ENCODE measurements around the gene B3GNT7.
"Not testable (repeated sequence)": the region's sequence is repeated elsewhere in the genome, so short reads cannot be mapped to it uniquely, and the experiment has no call there.

The B3GNT7 gene, protein sequence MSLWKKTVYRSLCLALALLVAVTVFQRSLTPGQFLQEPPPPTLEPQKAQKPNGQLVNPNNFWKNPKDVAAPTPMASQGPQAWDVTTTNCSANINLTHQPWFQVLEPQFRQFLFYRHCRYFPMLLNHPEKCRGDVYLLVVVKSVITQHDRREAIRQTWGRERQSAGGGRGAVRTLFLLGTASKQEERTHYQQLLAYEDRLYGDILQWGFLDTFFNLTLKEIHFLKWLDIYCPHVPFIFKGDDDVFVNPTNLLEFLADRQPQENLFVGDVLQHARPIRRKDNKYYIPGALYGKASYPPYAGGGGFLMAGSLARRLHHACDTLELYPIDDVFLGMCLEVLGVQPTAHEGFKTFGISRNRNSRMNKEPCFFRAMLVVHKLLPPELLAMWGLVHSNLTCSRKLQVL

GRCh38 chr2:231395188-231396057 is at the start of gene B3GNT7:
B3GNT7 (plus strand) TSS chr2:231395710; CDS start chr2:231395804, 94 bp downstream.
- DNase-seq = peak; percentile 1

DNA sequence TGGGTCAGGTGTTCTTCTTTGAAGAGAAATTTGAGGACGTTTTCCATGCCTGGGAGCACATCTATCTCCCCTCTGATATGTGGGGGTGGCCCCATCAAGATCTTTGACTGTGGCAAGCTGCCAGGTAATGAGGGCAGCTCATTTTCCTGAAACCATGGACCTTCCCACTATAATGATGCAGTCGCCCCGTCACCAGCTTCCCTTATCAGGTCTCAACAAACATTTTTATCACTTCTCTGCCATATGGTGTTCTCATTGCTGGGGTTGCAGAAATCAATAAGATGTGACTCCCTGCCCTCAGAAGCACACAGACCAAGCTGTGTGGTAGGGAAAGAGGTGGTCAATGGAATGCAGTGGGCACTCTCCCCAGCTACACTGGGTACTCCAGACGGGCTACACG is 48.4 kb upstream of the B3GNT7 start:
- no peak for DNase-seq

- no peak for DNase-seq
These were observed 47.9 kb upstream of the B3GNT7 start for GRCh38 chr2:231347638-231348037.

- no peak for DNase-seq
These were observed 47.3 kb upstream of the B3GNT7 start for GRCh38 chr2:231348173-231348572.

GRCh38 chr2:231348704-231349373 is 46.7 kb upstream of the B3GNT7 start:
- DNase-seq = no peak

- not testable (repeated sequence) for DNase-seq
These were observed 46.2 kb upstream of the B3GNT7 start for GRCh38 chr2:231349374-231349735.

DNA sequence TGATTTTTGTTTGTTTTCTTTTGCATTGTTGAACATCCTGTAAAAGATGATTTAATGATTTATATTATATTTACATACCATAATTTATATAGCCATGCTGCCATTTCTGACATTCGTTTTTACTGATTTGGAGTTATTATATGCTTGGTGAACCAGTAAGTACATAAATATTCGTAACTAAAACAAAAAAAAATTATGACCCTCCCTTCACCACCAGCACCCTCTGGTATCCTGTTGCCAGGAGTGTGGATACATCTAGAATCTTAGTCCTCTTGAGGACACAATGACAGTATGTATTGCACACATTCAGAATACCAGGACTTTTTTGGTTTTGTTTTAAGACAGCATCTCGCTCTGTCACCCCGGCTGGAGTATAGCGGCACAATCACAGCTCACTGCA is 43.9 kb upstream of the B3GNT7 start:
- DNase-seq = no peak

DNA sequence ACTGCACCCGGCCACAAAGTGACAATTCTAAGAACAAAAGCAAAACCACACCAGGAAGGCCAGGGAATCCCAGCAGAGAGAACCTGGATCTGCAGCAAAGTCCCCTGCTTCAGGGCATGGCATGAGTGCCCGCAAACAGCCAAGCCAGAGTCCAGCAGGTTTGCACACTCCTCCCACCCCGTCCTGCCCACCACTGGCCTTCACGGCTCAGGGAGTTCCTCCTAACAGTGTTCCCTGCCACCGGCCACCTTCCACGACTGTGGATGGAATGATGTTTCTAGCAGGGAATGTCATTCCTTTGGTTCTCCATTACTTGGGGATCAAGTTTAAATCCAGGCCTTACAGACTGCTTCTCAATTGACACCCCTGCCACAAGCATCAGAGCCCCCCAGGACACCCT is 42.0 kb upstream of the B3GNT7 start:
- no peak for DNase-seq

DNA sequence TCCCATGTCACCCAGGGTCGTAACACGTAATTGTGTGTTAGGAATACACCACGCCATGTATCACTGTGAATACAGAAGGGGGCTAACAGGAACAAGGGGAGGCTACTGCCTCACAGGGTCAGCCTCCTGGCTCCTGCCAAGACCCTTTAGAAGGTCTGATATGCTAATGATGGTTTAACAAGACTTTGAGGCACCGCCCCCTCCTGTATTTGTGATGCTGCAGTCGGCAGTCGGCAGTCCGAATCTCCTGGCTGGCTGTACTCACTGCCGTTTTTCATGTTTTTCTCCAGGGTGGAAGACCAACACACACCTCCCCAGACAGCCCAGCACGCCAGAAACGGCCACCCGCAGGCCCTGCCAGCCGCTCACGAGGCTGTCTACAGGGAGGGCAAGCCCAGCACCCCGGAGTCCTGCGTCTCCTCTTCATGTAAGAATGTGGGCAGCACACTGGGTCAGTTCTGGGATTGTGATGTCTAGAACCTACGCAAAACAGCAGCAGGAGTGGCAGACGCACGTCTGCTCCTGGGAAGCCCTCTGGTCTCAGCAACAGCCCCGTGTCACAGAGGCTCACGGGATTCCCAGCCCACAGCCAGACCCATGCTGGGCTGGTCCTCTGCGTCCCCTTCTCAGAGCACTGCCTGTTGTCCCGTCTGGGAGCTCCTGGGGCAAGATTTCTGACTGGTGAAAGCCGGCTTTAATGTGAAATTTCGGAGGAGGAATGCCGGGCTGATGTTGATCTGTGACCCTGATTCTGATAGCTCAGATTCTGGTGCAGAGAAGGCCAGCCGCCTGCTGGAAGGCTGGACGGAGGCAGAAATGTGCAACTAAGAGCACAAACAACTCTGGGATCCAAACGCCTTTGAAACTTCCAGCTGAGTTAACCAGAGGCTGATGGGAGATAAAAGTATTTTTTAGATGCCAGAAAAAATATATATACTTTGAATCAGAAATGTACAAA is 39.7 kb upstream of the B3GNT7 start:
- DNase-seq = no peak

DNA sequence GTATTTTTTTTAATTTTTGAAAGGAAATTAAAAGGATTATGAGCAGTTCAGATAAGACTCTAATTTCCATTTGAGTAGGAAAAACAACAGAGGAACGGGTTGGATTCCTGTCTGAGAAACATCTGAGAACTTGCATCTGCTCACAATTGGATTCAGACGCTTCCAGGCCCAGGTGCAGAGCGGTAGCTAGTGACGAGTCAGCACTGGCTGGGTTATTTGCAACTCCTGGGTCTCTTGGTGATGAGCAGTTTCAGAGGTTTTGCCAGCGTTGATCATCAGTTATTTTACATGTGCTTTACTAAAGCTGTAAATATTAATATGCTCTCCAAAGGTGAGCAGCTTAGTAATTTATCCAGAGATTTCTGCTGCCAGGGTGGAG is 39.1 kb upstream of the B3GNT7 start:
- DNase-seq = no peak

DNA sequence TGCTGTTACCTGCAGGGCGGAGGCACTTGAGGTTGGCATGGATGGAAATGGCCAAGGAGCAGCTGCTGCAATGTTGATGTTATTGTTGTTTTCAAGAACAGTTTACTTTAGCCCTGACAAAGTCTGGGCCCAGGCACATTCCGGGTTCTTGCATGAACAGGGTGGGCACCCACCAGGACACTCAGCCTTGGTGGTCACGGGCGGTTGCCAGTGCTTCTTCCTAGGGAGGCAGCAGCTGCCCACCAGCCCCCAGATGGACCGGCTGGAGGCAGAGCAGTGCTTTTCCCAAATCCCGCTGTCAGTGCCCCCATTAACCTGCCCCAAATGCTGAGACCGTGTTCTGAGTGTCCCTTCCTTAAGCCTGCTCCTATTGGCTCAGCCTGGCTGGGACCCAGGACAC is 38.5 kb upstream of the B3GNT7 start:
- no peak for DNase-seq

DNA sequence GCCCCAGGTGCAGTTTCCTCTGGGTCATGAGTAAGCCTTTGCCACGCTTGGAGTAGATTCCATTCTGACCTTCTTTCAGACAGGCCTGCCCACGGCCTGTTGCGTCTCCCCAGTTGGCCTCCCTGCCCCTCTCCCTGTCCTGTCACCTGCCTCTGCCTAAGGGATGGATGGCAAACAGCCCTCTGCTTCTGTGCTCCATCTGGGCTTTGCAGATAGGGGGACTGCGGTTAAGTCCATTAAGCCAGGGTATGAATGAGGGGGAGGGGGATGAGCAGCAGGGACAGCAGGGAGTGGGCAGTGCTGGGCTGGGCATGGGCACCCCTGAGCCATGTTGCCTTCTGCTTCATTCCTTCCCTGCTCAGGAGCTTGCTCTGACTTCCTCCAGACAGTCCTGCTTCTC is 37.6 kb upstream of the B3GNT7 start:
- no peak for DNase-seq

DNA sequence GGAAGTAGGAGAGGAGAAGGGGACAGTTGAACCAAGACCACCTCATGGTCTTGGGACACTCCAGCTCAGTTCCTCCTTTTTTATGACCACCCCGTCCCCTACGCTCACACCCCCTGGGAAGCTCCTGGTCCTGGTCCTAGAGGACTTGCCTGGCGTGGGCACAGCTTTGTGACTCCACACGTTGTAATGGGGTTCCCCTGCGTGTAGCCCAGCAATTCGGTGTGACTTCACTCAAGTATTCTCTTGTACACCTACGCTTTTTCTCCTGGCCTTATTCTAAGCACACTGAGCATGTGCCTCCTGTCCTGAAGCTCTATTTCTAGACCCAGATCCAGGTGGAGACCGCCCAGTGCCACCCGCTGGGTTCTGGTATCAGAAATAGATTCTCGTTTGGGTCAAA is 36.1 kb upstream of the B3GNT7 start:
- DNase-seq = no peak

DNA sequence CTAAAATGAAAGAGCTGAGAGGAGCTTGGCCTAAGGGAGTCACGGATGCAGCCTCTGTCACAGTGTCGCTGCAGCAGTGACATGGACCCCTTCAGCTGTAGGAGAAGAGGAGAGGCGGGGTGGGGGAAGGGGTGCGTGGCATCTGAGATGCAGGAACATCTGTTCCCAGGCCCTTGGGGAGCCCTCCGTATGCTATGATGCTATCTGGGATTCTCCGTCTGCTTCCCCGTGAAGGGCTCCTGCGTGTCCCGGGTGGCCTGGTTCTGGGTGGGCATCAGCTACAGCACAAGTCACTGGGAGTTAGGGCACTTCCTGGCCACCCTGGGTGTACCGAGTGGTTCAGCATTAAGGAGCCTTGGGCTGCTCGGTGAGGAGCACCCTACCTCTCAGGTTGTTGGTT is 35.6 kb upstream of the B3GNT7 start:
- DNase-seq = no peak

- DNase-seq = no peak
These were observed 35.1 kb upstream of the B3GNT7 start for GRCh38 chr2:231360401-231360800.

DNA sequence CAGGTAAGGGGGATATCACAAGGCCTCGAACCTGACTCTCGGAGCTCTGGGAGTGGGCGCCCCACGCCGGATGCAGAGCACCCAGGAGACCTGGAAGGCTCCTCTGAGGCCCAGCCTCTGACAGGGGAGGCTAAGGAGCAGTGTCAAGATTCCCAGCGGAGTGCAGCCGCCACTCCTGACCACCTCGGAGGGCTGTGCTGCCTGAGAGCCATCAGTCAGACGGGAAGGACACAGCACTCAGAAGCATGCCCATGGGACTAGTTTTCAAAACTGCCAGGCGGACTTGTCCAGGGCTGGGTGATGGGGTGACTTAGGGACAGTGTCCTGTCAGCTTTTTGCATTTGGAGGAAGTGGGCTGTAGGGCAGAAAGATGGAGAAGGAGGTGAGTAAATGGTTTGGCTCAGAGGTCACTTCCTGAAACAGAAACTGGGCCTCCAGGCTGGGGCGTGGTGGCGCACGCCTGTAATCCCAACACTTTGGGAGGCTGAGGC is 34.6 kb upstream of the B3GNT7 start:
- no peak for DNase-seq

DNA sequence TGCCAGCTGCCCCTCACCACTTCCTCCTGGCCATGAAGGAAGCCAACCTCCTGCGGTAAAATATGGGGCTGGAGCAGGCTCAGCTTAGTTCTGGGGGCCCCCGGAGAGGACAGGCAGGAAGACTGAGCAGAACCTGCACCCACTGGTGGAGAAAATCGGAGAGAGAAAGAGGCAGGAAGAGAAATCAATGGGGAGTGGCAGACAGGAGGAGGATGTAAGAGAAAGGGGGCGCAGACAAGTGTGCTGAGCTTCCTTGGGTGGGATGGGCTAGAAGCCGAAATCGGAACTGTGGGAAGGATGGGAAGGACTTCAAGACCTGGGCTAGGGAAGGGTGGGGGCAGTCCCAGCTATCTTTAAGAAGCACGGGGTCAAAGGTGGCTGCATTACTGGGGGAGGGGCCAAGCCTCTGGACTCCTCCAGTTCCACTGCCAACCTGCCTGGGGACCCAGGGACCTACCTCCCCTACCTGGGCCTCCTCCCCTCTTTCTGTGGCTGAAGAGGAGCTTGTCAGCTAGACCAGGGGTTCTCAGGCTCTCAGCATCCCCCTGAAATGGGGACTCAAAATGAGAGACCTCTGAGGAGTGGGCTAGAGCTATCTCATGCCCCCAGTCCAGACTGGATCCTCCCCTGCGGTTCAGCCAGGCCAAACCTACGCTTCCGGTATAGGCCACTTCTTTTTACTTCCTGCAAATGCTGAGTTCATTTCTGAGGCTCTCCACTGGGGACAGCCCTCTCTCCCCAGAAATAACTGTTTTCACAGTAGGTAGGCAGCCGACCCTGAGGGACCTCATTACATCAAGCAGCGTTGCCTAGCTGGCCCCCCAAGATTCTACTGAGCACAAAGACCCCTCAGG is 33.6 kb upstream of the B3GNT7 start:
- no peak for DNase-seq

DNA sequence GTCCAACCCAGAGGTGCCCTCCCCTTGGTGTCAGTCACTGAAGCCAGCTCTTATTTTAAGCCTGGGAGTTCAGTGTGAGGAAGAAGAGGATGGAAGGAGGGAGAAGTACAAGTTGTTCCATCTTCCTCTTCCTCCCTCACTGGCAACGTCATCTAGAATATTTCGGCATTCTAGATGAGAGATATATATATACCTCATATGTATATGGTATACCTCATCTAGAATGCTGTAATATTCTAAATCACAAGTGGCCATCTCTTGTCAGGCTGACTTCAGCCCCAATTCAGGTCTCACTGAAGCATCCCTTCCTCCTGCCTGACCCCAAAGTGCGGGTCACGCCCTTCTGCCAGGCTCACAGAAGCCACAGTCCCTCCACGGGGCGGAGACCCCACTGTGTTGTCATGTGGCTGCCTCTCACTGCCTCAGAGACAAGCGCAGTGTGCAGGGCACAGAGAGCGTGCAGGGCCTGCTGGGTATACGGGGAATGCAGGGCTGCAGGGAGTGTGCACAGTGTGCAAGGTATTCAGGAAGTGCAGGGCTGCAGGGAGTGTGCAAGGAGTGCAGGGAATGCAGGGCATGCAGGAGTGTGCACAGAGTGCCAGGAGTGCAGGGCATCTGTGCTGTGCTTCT is 32.8 kb upstream of the B3GNT7 start:
- no peak for DNase-seq

DNA sequence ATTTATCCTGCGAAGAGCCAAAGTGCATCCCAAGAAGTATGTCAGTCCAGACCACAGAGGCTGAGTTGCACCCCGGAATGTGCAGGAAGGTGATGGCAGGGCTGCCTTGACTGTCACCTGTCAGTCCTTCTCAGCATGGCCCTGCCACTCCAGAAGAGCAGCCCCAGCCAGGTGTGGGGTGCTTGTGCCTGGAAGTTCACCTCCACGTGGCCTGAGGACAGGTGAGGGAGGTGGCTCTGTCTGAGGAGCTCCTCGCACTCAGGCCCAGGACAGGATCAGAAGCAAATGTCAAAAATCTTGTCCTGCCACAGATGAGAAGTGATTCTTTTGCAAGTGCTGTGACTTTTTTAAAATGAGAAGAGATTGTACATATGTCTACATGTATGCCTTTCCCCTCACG is 31.4 kb upstream of the B3GNT7 start:
- DNase-seq = no peak

DNA sequence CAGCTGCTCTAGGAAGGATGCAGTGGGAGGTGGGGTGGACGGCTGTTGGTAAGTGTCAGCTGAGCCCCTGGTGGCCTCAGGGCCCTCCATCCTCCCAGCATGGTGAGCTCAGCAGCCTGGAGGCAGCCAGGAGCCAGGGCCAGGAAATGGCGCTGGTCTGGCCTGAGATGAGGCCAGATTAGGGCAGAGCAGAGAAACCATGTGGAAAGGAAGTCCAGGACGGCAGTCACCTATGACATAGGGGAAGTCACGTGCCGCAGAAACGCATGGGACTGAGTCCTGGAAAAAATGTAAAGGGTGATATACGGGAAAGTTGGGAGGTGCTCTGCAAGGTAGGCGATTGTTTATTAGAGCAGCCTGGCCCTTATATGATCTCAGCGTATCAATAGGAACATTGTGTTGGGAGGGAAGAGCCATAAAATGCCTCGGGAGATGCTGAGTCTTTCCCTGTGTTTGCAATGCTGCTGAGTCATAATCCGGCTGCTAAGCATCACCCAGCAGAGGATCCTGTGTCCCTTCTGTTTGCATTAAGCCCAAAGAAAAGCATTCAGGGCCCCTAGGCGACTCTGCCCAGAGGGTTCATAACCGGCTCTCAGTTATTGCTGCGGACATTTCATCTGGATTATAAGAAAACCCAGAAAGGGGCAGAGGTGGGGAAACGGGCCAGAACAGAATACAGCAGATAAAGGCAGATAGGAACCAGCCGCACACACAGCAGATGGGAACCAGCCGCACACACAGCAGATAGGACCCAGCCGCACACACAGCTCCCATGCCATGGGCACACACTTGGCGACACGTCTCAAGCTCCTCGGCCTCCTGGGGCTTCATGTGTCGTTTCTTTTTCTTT is 30.3 kb upstream of the B3GNT7 start:
- DNase-seq = no peak

All from NCI-H1105 treated with DMSO at 0.1 percent for 48 hours (cell line).